ENCODE data around the gene KIAA0232.
A peak's percentile ranks its signal among the peaks of the same experiment; 100 is the strongest.

Gene KIAA0232

DNA sequence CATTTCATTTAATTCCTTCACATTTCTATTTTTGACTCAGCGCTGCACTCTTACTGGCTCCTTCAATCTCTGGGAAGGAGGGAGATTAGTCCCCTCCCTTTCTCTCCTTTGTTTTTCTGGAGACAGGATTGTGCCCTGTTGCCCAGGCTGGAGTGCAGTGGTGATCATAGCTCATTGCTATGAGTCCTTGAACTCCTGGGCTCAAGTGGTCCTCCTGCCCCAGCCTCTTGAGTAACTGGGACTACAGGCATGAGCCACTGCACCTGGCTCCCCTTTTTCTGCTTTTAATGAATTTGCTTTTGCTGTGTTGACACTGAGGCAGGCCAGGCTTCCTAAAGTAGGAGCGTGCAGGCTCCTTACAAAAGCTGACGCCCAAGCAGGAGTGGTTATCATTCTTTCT lies 137.6 kb downstream of the KIAA0232 start:
- DNase-seq (ENCODE audit: low read depth), result no peak

DNA sequence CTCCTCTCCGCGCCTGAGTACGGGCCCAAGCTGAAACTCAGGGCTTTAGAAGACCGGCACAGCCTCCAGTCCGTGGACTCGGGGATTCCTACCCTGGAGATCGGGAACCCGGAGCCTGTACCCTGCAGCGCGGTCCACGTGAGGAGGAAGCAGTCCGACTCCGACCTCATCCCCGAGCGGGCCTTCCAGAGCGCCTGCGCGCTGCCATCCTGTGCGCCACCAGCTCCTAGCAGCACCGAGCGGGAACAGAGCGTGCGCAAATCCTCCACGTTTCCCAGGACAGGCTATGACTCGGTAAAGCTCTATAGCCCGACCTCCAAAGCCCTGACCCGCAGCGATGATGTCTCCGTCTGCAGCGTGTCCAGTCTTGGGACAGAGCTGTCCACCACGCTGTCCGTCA lies 141.0 kb downstream of the KIAA0232 start:
- no peak for DNase-seq (ENCODE audit: low read depth)

DNA sequence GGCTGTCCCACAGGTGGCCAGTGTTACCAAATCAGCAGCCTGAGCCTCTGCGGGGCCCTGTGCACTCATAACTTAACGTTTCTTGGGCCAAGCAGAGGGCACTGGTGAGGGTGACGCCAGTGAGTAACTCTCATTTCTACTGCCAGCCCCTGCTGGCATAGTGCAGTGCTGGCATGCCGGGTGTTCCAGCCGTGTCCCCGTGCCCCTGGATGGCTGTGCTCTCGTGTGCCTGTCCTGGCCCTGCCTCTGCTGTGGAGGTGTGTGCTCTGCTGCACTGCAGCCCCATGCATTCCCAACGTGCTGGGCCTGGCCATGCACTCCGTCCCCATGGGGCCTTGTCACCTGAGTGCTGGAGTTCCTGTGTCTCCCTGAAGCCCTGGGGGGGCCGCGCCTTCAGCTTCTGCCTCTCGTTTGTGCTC lies 141.8 kb downstream of the KIAA0232 start:
- no peak for DNase-seq (ENCODE audit: low read depth)

DNA sequence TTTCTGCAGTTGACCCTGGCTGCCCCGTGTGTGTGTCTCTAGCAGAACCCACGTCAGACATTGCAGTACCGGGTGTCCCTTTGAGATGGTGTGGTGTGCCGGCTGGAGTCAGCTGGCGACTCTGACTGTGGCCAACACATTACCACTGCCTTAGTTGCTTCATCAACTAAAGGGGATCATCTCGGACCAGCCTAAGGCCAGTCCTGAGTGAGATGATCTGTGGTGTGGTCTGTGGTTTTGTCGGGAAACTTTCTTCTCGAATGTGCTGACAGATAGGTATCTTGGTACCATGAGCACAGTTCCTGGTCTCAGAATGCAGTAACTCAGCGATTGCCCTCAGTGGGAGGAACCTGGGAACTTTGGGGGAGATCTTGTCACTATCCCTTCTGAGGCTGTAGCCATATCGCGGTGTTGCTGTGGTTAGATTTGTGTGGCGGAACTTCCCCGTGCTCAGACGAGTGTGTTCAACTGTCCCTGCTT lies 142.9 kb downstream of the KIAA0232 start:
- no peak for DNase-seq (ENCODE audit: low read depth)

DNA sequence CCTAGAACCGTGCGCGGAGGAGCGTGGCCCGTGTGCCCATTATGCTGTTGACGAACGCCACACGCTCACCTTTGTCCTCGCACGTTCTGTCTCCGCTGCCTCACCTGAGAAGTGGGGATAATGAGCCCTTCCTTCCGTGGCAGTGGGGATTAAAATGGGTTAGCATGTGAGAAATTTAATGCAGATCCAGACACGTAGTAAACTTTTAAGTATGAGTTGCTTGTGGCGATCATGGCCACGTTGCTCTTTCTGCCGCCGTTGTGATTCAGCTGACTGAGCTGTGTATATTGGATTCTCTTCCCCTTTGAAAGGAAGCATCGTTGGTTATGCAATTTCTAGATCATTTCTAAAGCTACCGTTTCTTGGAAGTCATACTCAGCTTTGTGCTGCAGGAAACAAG lies 143.6 kb downstream of the KIAA0232 start:
- no peak for DNase-seq (ENCODE audit: low read depth)

DNA sequence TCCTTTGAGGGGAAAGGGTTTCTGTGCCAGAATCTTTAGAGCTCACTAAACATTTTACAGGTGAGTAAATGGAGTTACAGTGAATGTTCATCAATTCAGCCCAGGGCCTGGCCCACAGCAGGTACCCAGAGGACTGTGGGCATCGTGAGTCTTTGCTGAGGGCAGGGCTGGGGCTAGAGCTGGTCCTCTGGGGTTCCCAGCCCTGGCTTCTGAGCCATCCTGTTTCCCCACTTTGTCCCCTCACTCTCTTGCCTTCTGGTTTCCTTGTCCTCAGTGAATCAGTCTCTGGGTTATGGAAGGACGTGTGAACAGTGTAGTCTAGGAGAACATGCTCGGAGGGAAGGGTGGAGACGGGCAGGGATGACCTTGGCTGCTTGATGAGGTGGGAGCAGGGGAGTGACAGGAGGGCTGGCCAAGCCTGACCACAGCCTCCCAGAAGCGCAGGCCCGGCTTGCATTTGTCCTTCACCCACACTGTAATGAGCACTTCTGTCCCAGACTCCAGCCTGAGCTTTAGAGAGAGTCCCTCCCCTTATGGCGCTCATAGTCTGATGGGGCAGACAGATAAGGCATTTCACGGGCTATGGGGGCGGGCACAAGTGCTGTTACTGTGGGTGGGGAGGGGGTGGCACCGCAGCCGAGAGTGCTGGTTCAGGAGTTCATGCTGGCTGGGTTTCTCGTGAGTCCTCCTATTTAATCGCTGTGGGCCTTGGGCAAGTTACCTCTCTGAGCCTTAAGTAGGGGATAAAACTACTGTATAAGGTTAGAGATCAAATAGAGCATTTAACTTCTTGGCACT lies 144.4 kb downstream of the KIAA0232 start:
- peak; percentile 65 for DNase-seq (ENCODE audit: low read depth)

DNA sequence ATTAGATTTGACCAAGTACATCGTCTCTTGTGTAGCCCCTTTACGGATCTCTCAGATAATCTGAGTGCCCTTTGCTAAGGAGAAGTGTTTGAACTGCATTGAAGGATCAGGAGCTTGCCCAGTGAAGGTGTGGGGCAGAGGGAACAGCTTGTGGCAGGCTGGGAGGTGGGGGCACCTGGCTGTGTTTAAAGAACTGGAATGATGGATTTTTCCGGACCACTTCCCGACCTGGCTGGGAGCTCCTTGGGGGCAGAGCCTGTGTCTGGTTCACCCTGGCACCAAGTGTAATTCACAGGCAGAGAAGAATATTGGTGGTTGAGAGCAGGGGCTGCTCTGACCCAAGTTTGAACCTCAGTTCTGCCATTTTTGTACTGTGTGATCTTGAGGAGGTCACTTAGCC lies 145.6 kb downstream of the KIAA0232 start:
- no peak for DNase-seq (ENCODE audit: low read depth)

DNA sequence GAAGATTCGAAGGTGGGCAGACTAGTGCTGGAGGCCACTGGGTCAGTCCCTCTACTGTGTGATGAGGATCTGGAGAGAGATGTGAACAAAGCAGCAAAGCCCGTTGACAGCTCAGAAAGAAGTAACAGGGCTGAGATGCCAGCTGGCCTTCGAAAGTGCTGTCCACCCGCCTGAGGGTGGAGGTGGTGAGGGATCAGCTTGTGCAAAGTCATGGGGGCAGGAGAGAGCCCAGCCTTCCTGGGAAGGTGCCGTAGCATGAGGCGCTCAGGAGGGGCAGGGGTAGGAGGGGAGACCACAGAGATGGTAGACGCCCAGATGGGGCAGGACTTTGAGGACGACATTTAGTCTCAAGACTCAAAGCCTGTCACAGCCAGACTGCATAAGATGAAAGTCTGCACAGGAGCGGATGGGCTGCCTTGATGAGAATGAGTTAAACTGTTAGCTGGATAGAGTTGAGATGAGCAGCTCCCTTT lies 146.8 kb downstream of the KIAA0232 start:
- DNase-seq (ENCODE audit: low read depth), result no peak

DNA sequence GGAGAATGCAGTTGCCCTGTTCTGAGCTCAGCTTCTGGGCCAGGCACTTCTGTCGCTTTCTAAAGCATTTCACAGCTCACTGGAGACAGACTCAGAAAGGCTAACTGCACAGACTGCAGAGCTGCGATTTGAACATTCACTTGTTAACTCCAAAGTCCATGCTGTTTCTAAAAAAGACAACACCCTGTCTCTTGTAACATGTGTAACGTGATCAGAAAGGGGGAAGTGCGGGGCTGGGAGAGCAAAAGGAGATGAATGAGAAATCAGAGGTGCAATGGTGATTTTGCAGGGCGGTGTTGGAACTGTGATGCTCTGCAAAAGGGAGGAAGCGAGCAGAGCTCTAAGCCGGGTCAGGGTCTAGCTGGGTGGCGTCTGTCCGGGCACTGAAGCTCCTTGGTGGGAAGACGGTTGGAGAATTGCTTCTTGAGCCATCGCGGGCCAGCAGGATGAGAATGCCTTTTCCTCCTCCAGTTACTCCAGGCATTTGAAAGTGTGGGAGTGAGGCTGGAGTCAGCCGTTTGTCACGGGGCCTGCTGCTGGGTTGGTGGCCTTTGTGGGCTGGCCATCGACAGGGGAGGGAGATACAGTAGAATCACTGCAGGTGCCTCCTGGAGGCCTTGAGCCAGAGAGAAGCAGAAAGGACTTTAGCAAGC lies 147.4 kb downstream of the KIAA0232 start:
- no peak for DNase-seq (ENCODE audit: low read depth)

DNA sequence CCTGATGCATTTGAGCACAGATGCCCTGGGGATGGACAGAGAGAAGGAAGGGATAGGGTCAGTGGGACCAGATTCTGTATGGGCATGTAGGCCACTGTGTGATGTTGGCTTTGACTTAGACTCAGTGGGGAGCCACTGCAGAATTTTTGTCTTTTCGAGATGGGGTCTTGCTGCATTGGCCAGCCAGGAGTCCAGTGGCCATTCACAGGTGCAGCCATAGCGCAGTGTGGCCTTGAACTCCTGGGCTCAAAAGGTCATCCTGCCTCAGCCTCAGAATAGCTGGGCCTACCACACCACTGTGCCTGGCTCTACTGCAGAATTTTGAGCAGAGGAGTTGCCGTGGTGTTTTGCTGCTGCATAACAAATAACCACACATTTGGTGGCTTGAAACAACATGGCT lies 149.9 kb downstream of the KIAA0232 start:
- no peak for DNase-seq (ENCODE audit: low read depth)

DNA sequence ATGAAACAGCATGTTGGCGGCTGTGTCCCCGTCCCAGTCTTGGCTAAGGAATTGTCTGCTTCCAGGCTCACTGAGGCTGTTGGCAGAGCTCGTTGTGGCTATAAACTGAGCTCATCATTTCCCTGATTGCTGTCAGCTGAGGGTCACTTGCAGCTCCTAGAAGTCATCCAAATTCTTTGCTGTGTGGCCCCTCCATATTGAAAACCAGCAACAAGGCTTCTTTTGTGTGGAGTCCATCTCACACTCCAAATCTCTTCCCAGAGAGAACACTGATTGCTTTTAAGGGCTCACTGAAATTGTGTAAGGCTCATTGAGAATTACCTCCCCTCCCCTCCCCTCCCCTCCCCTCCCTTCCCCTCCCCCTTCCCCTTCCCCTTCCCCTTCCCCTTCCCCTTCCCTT lies 150.4 kb downstream of the KIAA0232 start:
- DNase-seq (ENCODE audit: low read depth), result no peak

All from T follicular helper cell (primary cell).